C4-2B (cell line): Measurements from ENCODE around the gene ELMO2.

ENCODE experiments used
- H3K27ac ChIP-seq: fragments of 450-650 bp; 2 replicates; pipeline ENCODE4 v1.5.1; 2017
- ZFX ChIP-seq: fragments of 450-650 bp; IDR thresholded peaks from 2 replicates; pipeline ENCODE4 v1.6.1; 2017
- TF ChIP-seq, protein P1 (sequence below): fragments of 450-650 bp; conservative IDR thresholded peaks from 2 replicates; pipeline ENCODE4 v1.5.1; 2017; ENCODE audit warnings: mild to moderate bottlenecking

ELMO2 gene

DNA sequence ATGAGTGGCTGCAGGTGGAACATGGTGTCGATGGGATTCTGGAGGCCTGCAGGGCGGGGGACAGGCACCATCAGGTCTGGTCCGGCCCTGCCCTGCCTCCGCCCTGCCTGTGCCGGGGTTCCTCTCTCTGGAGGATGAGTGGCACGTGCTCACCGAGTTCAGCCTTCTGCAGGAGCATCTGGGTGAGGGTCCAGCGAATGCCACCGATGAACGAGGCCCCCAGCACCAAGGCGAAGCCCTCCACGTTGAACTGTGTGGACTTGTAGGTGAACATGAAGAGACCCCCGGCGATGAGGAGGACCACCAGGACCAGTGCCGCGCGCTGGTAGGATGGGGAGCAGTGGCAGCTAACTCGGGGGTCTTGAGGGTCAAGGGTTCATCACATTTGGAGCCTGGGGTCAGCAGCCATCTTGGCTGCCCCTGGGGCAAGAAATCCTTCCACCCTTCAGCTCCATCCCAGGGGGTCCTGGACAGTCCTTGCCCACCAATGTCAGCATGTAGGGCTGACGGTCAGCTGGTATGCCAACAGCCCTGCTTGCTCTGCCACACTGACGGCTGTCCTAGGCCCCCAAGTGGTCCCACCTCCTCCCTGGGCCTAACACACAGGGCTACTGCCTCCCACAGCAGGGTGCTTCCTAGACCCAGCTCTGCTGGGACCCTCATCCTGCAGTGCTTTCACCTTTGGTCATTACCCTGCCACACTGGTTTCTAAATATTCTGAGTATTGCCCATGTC, 51.3 kb downstream of the ELMO2 start:
- no peak for TF ChIP-seq ZFX
- H3K27ac ChIP-seq, result no peak overlapping the region

DNA sequence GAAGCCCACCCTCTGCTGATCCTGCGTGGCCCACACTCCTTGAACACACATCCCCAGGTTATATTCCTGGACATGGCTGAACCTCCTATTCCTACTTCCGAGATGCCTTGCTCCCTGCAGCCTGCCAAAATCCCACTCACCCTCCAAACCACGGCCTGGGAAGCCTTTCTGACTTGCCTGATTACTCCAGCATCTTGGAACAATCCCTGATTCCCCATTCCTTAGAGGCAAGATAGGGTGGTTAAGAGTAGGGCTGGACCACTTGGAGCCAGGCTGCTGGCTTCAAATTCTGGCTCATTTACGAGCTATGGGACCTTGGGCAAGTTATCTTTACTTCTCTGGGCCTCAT, 52.2 kb downstream of the ELMO2 start:
- H3K27ac ChIP-seq, result no peak overlapping the region
- no peak for TF ChIP-seq ZFX
- TF ChIP-seq, protein P1, sequence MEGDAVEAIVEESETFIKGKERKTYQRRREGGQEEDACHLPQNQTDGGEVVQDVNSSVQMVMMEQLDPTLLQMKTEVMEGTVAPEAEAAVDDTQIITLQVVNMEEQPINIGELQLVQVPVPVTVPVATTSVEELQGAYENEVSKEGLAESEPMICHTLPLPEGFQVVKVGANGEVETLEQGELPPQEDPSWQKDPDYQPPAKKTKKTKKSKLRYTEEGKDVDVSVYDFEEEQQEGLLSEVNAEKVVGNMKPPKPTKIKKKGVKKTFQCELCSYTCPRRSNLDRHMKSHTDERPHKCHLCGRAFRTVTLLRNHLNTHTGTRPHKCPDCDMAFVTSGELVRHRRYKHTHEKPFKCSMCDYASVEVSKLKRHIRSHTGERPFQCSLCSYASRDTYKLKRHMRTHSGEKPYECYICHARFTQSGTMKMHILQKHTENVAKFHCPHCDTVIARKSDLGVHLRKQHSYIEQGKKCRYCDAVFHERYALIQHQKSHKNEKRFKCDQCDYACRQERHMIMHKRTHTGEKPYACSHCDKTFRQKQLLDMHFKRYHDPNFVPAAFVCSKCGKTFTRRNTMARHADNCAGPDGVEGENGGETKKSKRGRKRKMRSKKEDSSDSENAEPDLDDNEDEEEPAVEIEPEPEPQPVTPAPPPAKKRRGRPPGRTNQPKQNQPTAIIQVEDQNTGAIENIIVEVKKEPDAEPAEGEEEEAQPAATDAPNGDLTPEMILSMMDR, result no peak

DNA sequence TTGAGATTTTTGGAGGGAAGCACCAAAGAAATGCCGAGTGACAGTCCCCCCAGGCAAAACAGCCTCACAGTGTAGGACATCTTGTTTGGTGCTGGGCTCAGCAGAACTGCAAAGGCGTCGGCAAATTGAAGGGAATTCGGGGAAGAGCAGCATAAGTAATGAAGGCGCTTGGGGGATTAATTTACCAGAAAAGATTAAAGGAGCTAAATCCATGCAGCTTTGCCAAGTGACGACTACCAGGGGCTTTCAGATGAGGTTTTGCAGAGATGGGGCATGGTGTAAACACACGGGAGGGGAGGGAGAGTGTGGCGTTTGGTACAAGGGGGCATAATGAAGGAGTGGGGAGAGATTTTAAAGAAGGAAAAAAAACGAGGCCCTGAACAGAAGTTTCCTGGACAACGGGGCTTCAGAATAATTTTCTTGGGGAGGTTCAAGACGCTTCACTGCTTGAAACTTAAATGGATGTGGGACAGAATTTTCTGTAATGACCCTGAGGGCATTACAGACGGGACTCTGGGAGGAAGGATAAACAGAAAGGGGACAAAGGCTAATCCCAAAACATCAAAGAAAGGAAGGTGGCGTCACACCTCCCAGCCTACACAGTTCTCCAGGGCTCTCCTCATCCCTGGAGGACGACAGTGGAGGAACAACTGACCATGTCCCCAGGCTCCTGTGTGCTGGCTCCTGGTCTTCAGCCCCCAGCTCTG, 52.8 kb downstream of the ELMO2 start:
- TF ChIP-seq, protein P1, result no peak
- TF ChIP-seq ZFX, result no peak
- H3K27ac ChIP-seq, result no peak overlapping the region

DNA sequence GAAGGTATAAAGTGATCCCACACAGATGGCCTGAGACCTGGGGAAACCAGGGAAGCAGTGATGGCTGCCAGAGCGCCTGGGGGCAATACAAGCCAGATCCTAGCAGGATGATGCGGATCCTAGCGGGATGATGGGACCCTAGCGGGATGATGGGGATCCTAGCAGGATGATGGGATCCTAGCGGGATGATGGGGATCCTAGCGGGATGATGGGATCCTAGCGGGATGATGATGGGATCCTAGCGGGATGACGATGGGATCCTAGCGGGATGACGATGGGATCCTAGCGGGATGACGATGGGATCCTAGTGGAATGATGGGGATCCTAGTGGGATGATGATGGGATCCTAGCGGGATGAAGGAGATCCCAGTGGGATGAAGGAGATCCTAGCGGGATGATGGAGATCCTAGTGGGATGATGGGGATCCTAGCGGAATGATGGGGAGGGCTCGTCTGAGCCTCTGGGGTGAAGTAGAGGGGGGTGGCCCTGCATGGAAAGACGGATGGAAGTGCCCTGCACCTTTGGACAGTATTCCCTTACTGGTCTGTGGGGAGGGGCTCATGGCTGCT, 54.0 kb downstream of the ELMO2 start:
- TF ChIP-seq, protein P1, result no peak
- TF ChIP-seq ZFX, result no peak
- H3K27ac ChIP-seq, result no peak overlapping the region

DNA sequence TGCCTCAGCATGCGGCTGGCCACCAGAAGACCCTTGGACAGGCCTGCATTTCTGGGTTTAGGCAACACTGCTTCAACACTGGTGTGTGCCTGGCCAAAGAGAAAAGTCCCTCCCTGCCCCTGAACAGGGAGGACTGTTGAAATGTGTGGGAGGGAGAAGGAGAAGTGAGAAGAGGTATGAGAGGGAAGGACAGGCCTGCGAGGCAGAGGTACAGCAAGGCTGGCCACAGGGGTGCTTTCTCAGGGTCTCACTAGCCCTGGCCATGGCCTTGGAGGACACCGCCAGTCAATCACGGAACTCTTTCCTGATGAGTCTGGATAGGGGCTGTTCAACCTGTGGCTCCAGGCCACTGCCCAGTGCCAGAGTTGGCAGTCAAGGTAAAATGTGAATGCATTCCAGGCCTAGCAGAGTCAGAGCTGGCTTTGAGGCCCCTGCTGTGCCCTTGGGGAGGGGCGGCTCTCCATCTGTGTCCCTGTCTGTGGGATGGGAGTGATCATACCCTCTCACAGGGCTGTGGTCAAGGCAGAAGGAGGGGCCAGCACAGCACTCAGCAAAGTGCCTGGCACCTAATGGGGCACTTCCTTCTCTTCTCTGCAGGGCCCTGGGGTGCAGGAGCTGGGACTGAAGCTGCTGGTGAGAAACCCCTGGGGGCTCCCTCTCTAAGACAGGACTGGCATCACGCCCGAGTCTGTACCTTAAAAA, 54.9 kb downstream of the ELMO2 start:
- TF ChIP-seq ZFX, result no peak
- TF ChIP-seq, protein P1, result no peak
- H3K27ac ChIP-seq, result no peak overlapping the region

DNA sequence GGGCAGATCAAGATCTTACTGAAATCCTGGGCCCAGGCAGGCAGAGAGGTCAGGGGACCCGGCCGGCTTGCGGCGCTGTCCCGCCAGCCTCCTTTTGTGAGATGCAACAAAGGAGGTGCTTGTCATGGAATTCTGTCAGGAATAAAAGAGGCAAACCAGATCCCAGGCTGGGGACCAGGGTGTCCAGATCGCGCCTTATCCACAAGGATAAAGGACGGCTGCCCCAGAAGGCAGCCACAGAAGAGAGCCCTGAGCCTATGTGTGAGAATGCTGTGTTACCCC, 55.5 kb downstream of the ELMO2 start:
- no peak overlapping the region for H3K27ac ChIP-seq

DNA sequence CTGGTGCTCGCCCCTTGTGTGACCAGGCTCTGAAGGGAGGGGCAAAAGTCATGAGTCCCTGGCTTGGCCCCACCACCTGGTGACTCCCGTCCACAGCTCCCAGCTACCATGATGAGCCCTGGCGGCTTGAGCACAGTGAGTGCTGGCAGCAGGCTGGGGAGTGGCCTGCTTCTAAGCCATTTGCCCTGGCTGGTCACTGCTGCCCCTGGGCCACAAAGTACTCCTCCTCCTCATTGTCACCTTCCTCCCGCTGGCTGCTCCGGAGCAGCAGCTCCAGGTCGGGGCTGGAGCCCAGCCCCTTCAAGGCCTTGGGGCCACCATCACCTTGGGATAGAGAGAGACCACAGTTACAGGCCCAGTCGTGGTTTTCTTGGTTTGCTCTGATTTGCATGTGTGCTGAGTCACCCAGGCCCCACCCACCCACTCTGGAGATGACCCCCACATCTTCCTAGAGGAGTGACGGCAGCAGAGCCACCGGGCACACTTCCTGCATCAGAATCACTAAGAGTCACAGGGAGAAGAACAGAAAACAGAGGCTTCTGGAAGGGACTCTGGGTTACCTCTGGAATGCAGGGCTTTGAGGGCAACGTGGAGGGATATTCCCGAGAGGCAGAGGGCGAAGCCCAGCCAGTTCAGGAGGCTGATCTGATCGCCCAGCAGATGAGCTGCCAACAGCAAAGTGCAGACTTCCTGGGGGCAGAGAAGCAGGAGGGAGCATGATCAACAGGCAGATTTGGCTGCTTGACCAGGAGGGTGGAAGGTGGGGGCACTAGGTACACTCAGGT, 56.0 kb downstream of the ELMO2 start:
- TF ChIP-seq ZFX, result no peak
- TF ChIP-seq, protein P1, result no peak
- no peak overlapping the region for H3K27ac ChIP-seq

More for the DNA sequence above, 55.5 kb downstream of the ELMO2 start:
- TF ChIP-seq ZFX, result no peak
- TF ChIP-seq, protein P1, result no peak
